GM12892 (cell line): ENCODE measurements around the gene STKLD1.
"Not testable (repeated sequence)": the region's sequence is repeated elsewhere in the genome, so short reads cannot be mapped to it uniquely, and the experiment has no call there.

ENCODE experiments used
- DNase-seq: peaks from one replicate; pipeline ENCODE4 v3.0.0; 2011; ENCODE audit not compliant: insufficient read length
- FAIRE-seq: peaks from 2 replicates; lab custom pipeline; 2011; peaks lifted over from hg19 to GRCh38; lab: Jason Lieb, UNC
- POLR2A ChIP-seq: IDR thresholded peaks from 2 replicates; pipeline ENCODE4 v1.6.1; 2011; ENCODE audit warnings: low read depth, low read length, control low read depth
- POLR2AphosphoS5 ChIP-seq: IDR thresholded peaks from 2 replicates; pipeline ENCODE4 v1.6.1; 2011; ENCODE audit warnings: low read depth, low read length, control low read depth
- TAF1 ChIP-seq: IDR thresholded peaks from 2 replicates; pipeline ENCODE4 v1.6.1; 2011; ENCODE audit warnings: low read depth, mild to moderate bottlenecking, control low read depth, low read length, borderline replicate concordance

The STKLD1 gene

GRCh38 chr9:133382507-133383141 lies 6.5 kb downstream of the STKLD1 start:
- TF ChIP-seq TAF1 (no peak), POLR2A (no peak), POLR2AphosphoS5 (no peak)
- FAIRE-seq (no peak), DNase-seq (no peak)

- FAIRE-seq, result no peak
- no peak for DNase-seq
- TF ChIP-seq POLR2A (no peak), TAF1 (no peak), POLR2AphosphoS5 (no peak)
Measured at GRCh38 chr9:133383438-133383837, 7.3 kb downstream of the STKLD1 start.

- TF ChIP-seq POLR2A, result no peak
- TF ChIP-seq POLR2AphosphoS5, result no peak
- TF ChIP-seq TAF1, result no peak
- FAIRE-seq, result no peak
- no peak for DNase-seq
Measured at GRCh38 chr9:133384736-133385321, 8.7 kb downstream of the STKLD1 start.

- DNase-seq (no peak), FAIRE-seq (no peak)
- TF ChIP-seq POLR2A (no peak), TAF1 (no peak), POLR2AphosphoS5 (no peak)
Measured at GRCh38 chr9:133385452-133385851, 9.3 kb downstream of the STKLD1 start.

GRCh38 chr9:133386338-133386737 lies 10.2 kb downstream of the STKLD1 start:
- DNase-seq (no peak), FAIRE-seq (no peak)
- TF ChIP-seq POLR2A (no peak), POLR2AphosphoS5 (no peak), TAF1 (no peak)

GRCh38 chr9:133387680-133388079 lies 11.5 kb downstream of the STKLD1 start:
- no peak for FAIRE-seq
- DNase-seq, result no peak
- TF ChIP-seq POLR2AphosphoS5 (no peak), TAF1 (no peak), POLR2A (no peak)

- no peak for FAIRE-seq
- no peak for DNase-seq
- no peak for TF ChIP-seq POLR2A
- no peak for TF ChIP-seq POLR2AphosphoS5
- TF ChIP-seq TAF1, result no peak
Measured at GRCh38 chr9:133389025-133389557, 12.9 kb downstream of the STKLD1 start.

- no peak for FAIRE-seq
- no peak for DNase-seq
- TF ChIP-seq POLR2A (no peak), POLR2AphosphoS5 (no peak), TAF1 (no peak)
Measured at GRCh38 chr9:133389562-133389961, 13.4 kb downstream of the STKLD1 start.

GRCh38 chr9:133390713-133391112 lies 14.5 kb downstream of the STKLD1 start:
- no peak for TF ChIP-seq TAF1
- no peak for TF ChIP-seq POLR2AphosphoS5
- no peak for TF ChIP-seq POLR2A
- DNase-seq (no peak), FAIRE-seq (no peak)

GRCh38 chr9:133391449-133391848 lies 15.3 kb downstream of the STKLD1 start:
- not testable (repeated sequence) for DNase-seq, FAIRE-seq

GRCh38 chr9:133392308-133392707 lies 16.1 kb downstream of the STKLD1 start:
- not testable (repeated sequence) for FAIRE-seq, DNase-seq

- FAIRE-seq (no peak), DNase-seq (no peak)
- no peak for TF ChIP-seq POLR2AphosphoS5
- no peak for TF ChIP-seq TAF1
- TF ChIP-seq POLR2A, result no peak
Measured at GRCh38 chr9:133393399-133393798, 17.2 kb downstream of the STKLD1 start.
